WTC11 (cell line): ENCODE measurements around the gene NR2F6. TPM values are rescaled to one million over a fixed set of nuclear protein-coding genes. Genes with fewer than 3 reads are reported as not detected.

Experiments
- ATAC-seq: fragments of 200-7000 bp; cut with Tn5 transposase; 2 replicates; pipeline ENCODE4 v1.10.0; 2021; ENCODE audit warnings: mild to moderate bottlenecking, moderate library complexity
- CTCF ChIA-PET: fragments of 300-600 bp; sonication (Branson Sonifier 250); formaldehyde crosslinking; loops from one replicate; lab custom pipeline; 2021; ENCODE audit warnings: antibody characterized with exemption; lab: Charles Lee
- POLR2A ChIA-PET: fragments of 350-600 bp; sonication (Branson Sonifier 250); formaldehyde crosslinking; loops from one replicate; lab custom pipeline; 2021; ENCODE audit warnings: antibody characterized with exemption; lab: Charles Lee
- DNase-seq: peaks from one replicate; pipeline ENCODE4 v3.0.0; 2021; ENCODE audit warnings: low spot score
- H3K27ac Mint-ChIP-seq: 2 replicates; pipeline ENCODE4 v1.8.0; 2021; ENCODE audit warnings: mixed read lengths
- H3K27me3 Mint-ChIP-seq: 2 replicates; pipeline ENCODE4 v1.8.0; 2021; ENCODE audit warnings: low read depth, mild to moderate bottlenecking, moderate library complexity, mixed read lengths
- H3K36me3 Mint-ChIP-seq: 2 replicates; pipeline ENCODE4 v1.8.0; 2021; ENCODE audit warnings: mixed read lengths
- H3K4me1 Mint-ChIP-seq: 2 replicates; pipeline ENCODE4 v1.8.0; 2022; ENCODE audit warnings: mixed read lengths
- H3K4me3 Mint-ChIP-seq: 2 replicates; pipeline ENCODE4 v1.8.0; 2021; ENCODE audit warnings: mild to moderate bottlenecking, moderate library complexity, mixed read lengths
- H3K9me3 Mint-ChIP-seq: 2 replicates; pipeline ENCODE4 v1.8.0; 2021; ENCODE audit warnings: mixed read lengths
- ARID4B ChIP-seq: sonication (generic); formaldehyde crosslinking; IDR thresholded peaks from 2 replicates; pipeline ENCODE4 v1.8.0; 2023; ENCODE audit warnings: missing genetic modification reagents, mild to moderate bottlenecking, borderline replicate concordance
- CDX4 ChIP-seq: fragments of 250-450 bp; sonication (Bioruptor Pico); IDR thresholded peaks from 2 replicates; pipeline ENCODE4 v1.9.0; 2021; ENCODE audit warnings: moderate library complexity, mild to moderate bottlenecking, inconsistent platforms, borderline replicate concordance
- IRF2 ChIP-seq: sonication (generic); formaldehyde crosslinking; IDR thresholded peaks from 2 replicates; pipeline ENCODE4 v1.8.0; 2022; ENCODE audit warnings: low read depth, missing genetic modification reagents, borderline replicate concordance
- KAT7 ChIP-seq: sonication (generic); formaldehyde crosslinking; IDR thresholded peaks from 2 replicates; pipeline ENCODE4 v1.8.1; 2023; ENCODE audit warnings: missing genetic modification reagents, mild to moderate bottlenecking, borderline replicate concordance
- MXD4 ChIP-seq: fragments of 250-450 bp; sonication (Bioruptor Pico); IDR thresholded peaks from 2 replicates; pipeline ENCODE4 v1.8.0; 2021; ENCODE audit warnings: mild to moderate bottlenecking, moderate library complexity, borderline replicate concordance
- NFYB ChIP-seq: sonication (generic); formaldehyde crosslinking; conservative IDR thresholded peaks from 2 replicates; pipeline ENCODE4 v1.8.0; 2022; ENCODE audit warnings: low read depth, missing genetic modification reagents
- NR1H2 ChIP-seq: sonication (generic); formaldehyde crosslinking; IDR thresholded peaks from 2 replicates; pipeline ENCODE4 v1.9.0; 2021; ENCODE audit warnings: mild to moderate bottlenecking, moderate library complexity, missing genetic modification reagents
- NR2C2 ChIP-seq: sonication (generic); formaldehyde crosslinking; IDR thresholded peaks from 2 replicates; pipeline ENCODE4 v1.8.0; 2022; ENCODE audit warnings: mild to moderate bottlenecking, missing genetic modification reagents
- PRRX2 ChIP-seq: fragments of 250-450 bp; sonication (Bioruptor Pico); IDR thresholded peaks from 2 replicates; pipeline ENCODE4 v1.8.0; 2021; ENCODE audit warnings: mild to moderate bottlenecking
- SMAD4 ChIP-seq: sonication (generic); formaldehyde crosslinking; IDR thresholded peaks from 2 replicates; pipeline ENCODE4 v1.8.0; 2022; ENCODE audit warnings: mild to moderate bottlenecking, missing genetic modification reagents
- TP53 ChIP-seq: sonication (generic); formaldehyde crosslinking; IDR thresholded peaks from 2 replicates; pipeline ENCODE4 v1.8.1; 2023; ENCODE audit warnings: mild to moderate bottlenecking, missing genetic modification reagents
- ZBTB21 ChIP-seq: sonication (generic); formaldehyde crosslinking; IDR thresholded peaks from 2 replicates; pipeline ENCODE4 v1.8.1; 2023; ENCODE audit warnings: mild to moderate bottlenecking, missing genetic modification reagents, borderline replicate concordance
- ZNF317 ChIP-seq: sonication (generic); formaldehyde crosslinking; IDR thresholded peaks from 2 replicates; pipeline ENCODE4 v1.8.1; 2023; ENCODE audit warnings: low read depth, mild to moderate bottlenecking, moderate library complexity, missing genetic modification reagents, borderline replicate concordance
- total RNA-seq: library from RNA; stranded (reverse); gene quantifications from 3 replicates; pipeline ENCODE4 v1.2.3, GENCODE V29; 2021

NR2F6 gene
- total RNA-seq, 1 experiment from 2014 or later, result 145 TPM

GRCh38 chr19:17281391-17282304 is 35.9 kb upstream of the NR2F6 start, which contains the start of gene ANKLE1:
Gene ANKLE1, plus strand, starts transcription at chr19:17281901. Its CDS starts 20 bp downstream, at chr19:17281921.
- ATAC-seq (peak; percentile 35), DNase-seq (peak; percentile 68)
- TF ChIP-seq ZBTB21 (CRISPR knock-in tag) (no peak), NFYB (CRISPR knock-in tag) (0 out of 2 replicates have a peak, but pooled peaks have one; percentile 15), CDX4 (no peak), ZNF317 (CRISPR knock-in tag) (no peak), MXD4 (no peak)
- H3K27me3 Mint-ChIP-seq, result peaks cover 6% of the 10 kb centered on the region
- H3K36me3 Mint-ChIP-seq, result peaks cover 22% of the 10 kb centered on the region
- POLR2A ChIA-PET, result interaction anchor here (1.0 to 2.7 kb wide), 4 partner anchors 14 to 66 kb away, joined by 4 to 13 read pairs (median 4); partner anchors contain the start of genes BABAM1, OCEL1 and USE1
- H3K4me1 Mint-ChIP-seq, result peaks cover 3% of the 10 kb centered on the region; the same call in 1 of the 2 replicates
- H3K27ac Mint-ChIP-seq, result no peak within 1 kb of the TSS
- H3K4me3 Mint-ChIP-seq, result peak within 1 kb of the TSS; percentile 70
- H3K9me3 Mint-ChIP-seq, result no peaks in the 10 kb centered on the region
- CTCF ChIA-PET, result interaction anchor here (0.6 to 5.3 kb wide), 25 partner anchors 8 to 324 kb away, joined by 3 to 29 read pairs (median 4); partner anchors contain the start of genes BABAM1, MRPL34, OCEL1 and USE1

- H3K4me3 Mint-ChIP-seq, result no peak overlapping the region
- H3K27me3 Mint-ChIP-seq, result peaks cover 6% of the 10 kb centered on the region
- DNase-seq (no peak), ATAC-seq (no peak)
- CTCF ChIA-PET, result interaction anchor here (0.9 to 3.9 kb wide), 3 partner anchors 13 to 26 kb away, joined by 3 to 19 read pairs (median 5); partner anchors contain the start of gene MRPL34
- POLR2A ChIA-PET, result no interaction called here
- no peak overlapping the region for H3K27ac Mint-ChIP-seq
- TF ChIP-seq TP53 (CRISPR knock-in tag) (no peak), KAT7 (no peak), IRF2 (CRISPR knock-in tag) (no peak), ARID4B (CRISPR knock-in tag) (no peak), SMAD4 (no peak), PRRX2 (CRISPR knock-in tag) (no peak), NFYB (CRISPR knock-in tag) (no peak), NR2C2 (CRISPR knock-in tag) (no peak)
- H3K9me3 Mint-ChIP-seq, result no peaks in the 10 kb centered on the region
- peaks cover 33% of the 10 kb centered on the region for H3K36me3 Mint-ChIP-seq
- H3K4me1 Mint-ChIP-seq, result peaks cover 3% of the 10 kb centered on the region; the same call in 1 of the 2 replicates
Measured at GRCh38 chr19:17279436-17279835, 33.7 kb upstream of the NR2F6 start.

GRCh38 chr19:17275441-17276175 is 29.9 kb upstream of the NR2F6 start:
- Mint-ChIP-seq H3K4me1 (no peaks in the 10 kb centered on the region), H3K27ac (no peak overlapping the region; the same call in 1 of the 2 replicates), H3K27me3 (no peaks in the 10 kb centered on the region), H3K4me3 (no peak overlapping the region), H3K36me3 (peaks cover 43% of the 10 kb centered on the region), H3K9me3 (no peaks in the 10 kb centered on the region)
- POLR2A ChIA-PET, result no interaction called here
- no peak for TF ChIP-seq NR1H2
- DNase-seq (no peak), ATAC-seq (no peak)
- CTCF ChIA-PET, result no interaction called here
